T-helper 1 cell treated with Interleukin-12 subunit alpha and Interleukin-12 subunit beta and Interleukin-4 antibody, amounts not matched to agents 30 ng/mL and 1 ng/mL, for 36 hours (primary cell): ENCODE data around the gene KCNC4. TPM values are rescaled to one million over a fixed set of nuclear protein-coding genes. Genes with fewer than 3 reads are reported as not detected.

Experiments used
- intact Hi-C: fragments of 100-400 bp; cut with micrococcal nuclease; formaldehyde crosslinking; loops from one replicate; pipeline ENCODE4 v1.15.1; 2024
- total RNA-seq: library from RNA; stranded (reverse); gene quantifications from 2 replicates; pipeline ENCODE4 v1.2.3, GENCODE V29; 2022

KCNC4 gene
- total RNA-seq, 1 donor from 2014 or later, result 3.9 TPM

GRCh38 chr1:110188035-110188618, 22.0 kb upstream of the KCNC4 start:
- intact Hi-C loops, result no loop called here

GRCh38 chr1:110189181-110189580, 20.9 kb upstream of the KCNC4 start:
- intact Hi-C loops, result no loop called here

GRCh38 chr1:110190282-110190929, 19.7 kb upstream of the KCNC4 start:
- intact Hi-C loops, result no loop called here

- intact Hi-C loops, result no loop called here
These were observed 17.6 kb upstream of the KCNC4 start for GRCh38 chr1:110192541-110192940.

- intact Hi-C loops, result no loop called here
These were observed 14.9 kb upstream of the KCNC4 start for GRCh38 chr1:110195196-110195595.

GRCh38 chr1:110196917-110197765, 13.0 kb upstream of the KCNC4 start:
- intact Hi-C loops, result loop anchor here (1.0 kb wide), 3 partner anchors 115 to 299 kb away; no protein-coding TSS in a partner anchor

GRCh38 chr1:110197905-110198629, 12.0 kb upstream of the KCNC4 start:
- intact Hi-C loops, result loop anchor here (1.0 kb wide), 3 partner anchors 114 to 298 kb away; no protein-coding TSS in a partner anchor

- intact Hi-C loops, result no loop called here
These were observed 11.4 kb upstream of the KCNC4 start for GRCh38 chr1:110198746-110199145.

GRCh38 chr1:110200190-110200589, 9.9 kb upstream of the KCNC4 start:
- intact Hi-C loops, result loop anchor here (10.0 kb wide), 1 partner anchor 1155 kb away; the partner anchor contains the start of gene WDR47

- intact Hi-C loops, result loop anchor here (10.0 kb wide), 1 partner anchor 1156 kb away; the partner anchor contains the start of gene WDR47
These were observed 9.4 kb upstream of the KCNC4 start for GRCh38 chr1:110200666-110201065.

GRCh38 chr1:110201157-110201825, 8.8 kb upstream of the KCNC4 start:
- intact Hi-C loops, result loop anchor here (10.0 kb wide), 1 partner anchor 1156 kb away; the partner anchor contains the start of gene WDR47

GRCh38 chr1:110203021-110203661, 7.0 kb upstream of the KCNC4 start:
- intact Hi-C loops, result loop anchor here (1.0 to 10.0 kb wide), 7 partner anchors 59 to 1158 kb away; partner anchors contain the start of gene WDR47

GRCh38 chr1:110205156-110205555, 5.0 kb upstream of the KCNC4 start:
- intact Hi-C loops, result loop anchor here (10.0 kb wide), 1 partner anchor 1160 kb away; the partner anchor contains the start of gene WDR47

GRCh38 chr1:110205591-110206155, 4.4 kb upstream of the KCNC4 start:
- intact Hi-C loops, result loop anchor here (10.0 kb wide), 1 partner anchor 1161 kb away; the partner anchor contains the start of gene WDR47

- intact Hi-C loops, result loop anchor here (10.0 kb wide), 1 partner anchor 1162 kb away; the partner anchor contains the start of gene WDR47
These were observed 3.7 kb upstream of the KCNC4 start for GRCh38 chr1:110206261-110206920.

GRCh38 chr1:110207831-110208230, 2.3 kb upstream of the KCNC4 start:
- intact Hi-C loops, result loop anchor here (1.0 to 10.0 kb wide), 3 partner anchors 104 to 1163 kb away; partner anchors contain the start of gene WDR47

GRCh38 chr1:110208916-110209645, 1.0 kb upstream of the KCNC4 start:
- intact Hi-C loops, result loop anchor here (10.0 kb wide), 1 partner anchor 1164 kb away; the partner anchor contains the start of gene WDR47
